Endothelial cell of umbilical vein (primary cell): ENCODE measurements around the gene DSCAML1. TPM values are rescaled to one million over a fixed set of nuclear protein-coding genes. Genes with fewer than 3 reads are reported as not detected.

ENCODE experiments used
- BruUV-seq: library from RNA; stranded (reverse); fragments of 400-500 nt; replicated peaks from 2 replicates; lab custom pipeline; 2021; lab: Mats Ljungman, UMichigan
- CTCF ChIA-PET: fragments of 300-600, 350-600 bp; sonication (Branson Sonifier 250); formaldehyde crosslinking; loops from one replicate; lab custom pipeline; 2021; ENCODE audit warnings: antibody characterized with exemption, inconsistent platforms; lab: Charles Lee
- POLR2A ChIA-PET: fragments of 300-600, 350-600 bp; sonication (Branson Sonifier 250); formaldehyde crosslinking; loops from one replicate; lab custom pipeline; 2021; ENCODE audit warnings: antibody characterized with exemption, inconsistent platforms; lab: Charles Lee
- DNase-seq: peaks from one replicate; pipeline ENCODE4 v3.0.0-alpha.2; 2011; ENCODE audit warnings: low read depth, low spot score
- FAIRE-seq: peaks from 2 replicates; lab custom pipeline; 2011; peaks lifted over from hg19 to GRCh38; lab: Jason Lieb, UNC
- H2AFZ ChIP-seq: 2 replicates; pipeline ENCODE4 v1.6.0; 2012; ENCODE audit warnings: low read depth, low read length, control low read depth, inconsistent platforms
- H3K27ac ChIP-seq: 2 replicates; pipeline ENCODE4 v1.5.1; 2011; ENCODE audit warnings: low read depth, mild to moderate bottlenecking, control low read depth, low read length, moderate library complexity; ENCODE audit not compliant: insufficient read depth
- H3K27me3 ChIP-seq, 2 experiments: 2 replicates each; pipeline versions ENCODE4 v1.6.0 to v1.6.1; 2011; ENCODE audit warnings: low read length in 2 of 2, mixed read lengths in 1 of 2; ENCODE audit not compliant: control insufficient read depth in 2 of 2, insufficient read depth in 2 of 2
- H3K36me3 ChIP-seq, 2 experiments: 2 replicates in 1 of 2; 3 replicates in 1 of 2; pipeline ENCODE4 v1.5.1; 2011; ENCODE audit warnings: low read length in 2 of 2, mild to moderate bottlenecking in 1 of 2, moderate library complexity in 1 of 2; ENCODE audit not compliant: control insufficient read depth in 2 of 2, insufficient read depth in 2 of 2; ENCODE audit errors: extremely low read depth in 1 of 2
- H3K4me1 ChIP-seq: 3 replicates; pipeline ENCODE4 v1.5.1; 2011; ENCODE audit warnings: mild to moderate bottlenecking, low read length; ENCODE audit not compliant: control insufficient read depth, insufficient read depth; ENCODE audit errors: extremely low read depth
- H3K4me2 ChIP-seq: 2 replicates; pipeline ENCODE4 v1.6.1; 2011; ENCODE audit warnings: low read length, control low read depth, mixed read lengths; ENCODE audit not compliant: insufficient read depth
- H3K4me3 ChIP-seq, 3 experiments: fragments of 200-600 bp in 1 of 3; sonication (generic), shearing (Covaris generic) in 1 of 3; replicated peaks in 1 of 3; 2 replicates each; pipeline ENCODE4 v1.5.1; 2011 to 2016; ENCODE audit warnings: control low read depth in 3 of 3, low read length in 3 of 3, mild to moderate bottlenecking in 2 of 3, inconsistent platforms in 1 of 3, low read depth in 1 of 3, moderate library complexity in 1 of 3; ENCODE audit not compliant: insufficient read depth in 1 of 3
- H3K79me2 ChIP-seq: 2 replicates; pipeline ENCODE4 v1.6.0; 2012; ENCODE audit warnings: low read length, inconsistent platforms; ENCODE audit not compliant: control insufficient read depth, insufficient read depth
- H3K9ac ChIP-seq: replicated peaks from 2 replicates; pipeline ENCODE3; 2011; ENCODE audit warnings: low read length, control low read depth; ENCODE audit not compliant: insufficient read depth; ENCODE audit errors: extremely low read depth
- H3K9me1 ChIP-seq: replicated peaks from 3 replicates; pipeline ENCODE4 v1.6.0; 2011; ENCODE audit warnings: mild to moderate bottlenecking, low read length; ENCODE audit not compliant: control insufficient read depth, insufficient read depth; ENCODE audit errors: extremely low read depth
- H3K9me3 ChIP-seq: replicated peaks from 2 replicates; pipeline ENCODE4 v1.5.1; 2012; ENCODE audit warnings: low read length, inconsistent platforms; ENCODE audit not compliant: control insufficient read depth, insufficient read depth
- H4K20me1 ChIP-seq: replicated peaks from 2 replicates; pipeline ENCODE3; 2011; ENCODE audit warnings: mild to moderate bottlenecking, low read length; ENCODE audit not compliant: control insufficient read depth, insufficient read depth; ENCODE audit errors: extremely low read depth
- EZH2 ChIP-seq: IDR thresholded peaks from 2 replicates; pipeline ENCODE4 v1.6.1; 2012; ENCODE audit warnings: borderline replicate concordance, low read depth, mild to moderate bottlenecking, moderate library complexity, low read length, inconsistent platforms; ENCODE audit not compliant: severe bottlenecking
- MYC ChIP-seq: IDR thresholded peaks from one replicate; pipeline ENCODE4 v1.6.1; 2011; ENCODE audit warnings: mild to moderate bottlenecking, low read depth, low read length
- POLR2A ChIP-seq: IDR thresholded peaks from 2 replicates; pipeline ENCODE4 v1.6.1; 2012; ENCODE audit warnings: low read depth, mild to moderate bottlenecking, control low read depth, low read length
- POLR2AphosphoS5 ChIP-seq: IDR thresholded peaks from 2 replicates; pipeline ENCODE4 v1.6.1; 2012; ENCODE audit warnings: low read depth, mild to moderate bottlenecking, control low read depth, low read length, moderate library complexity; ENCODE audit not compliant: insufficient read depth
- dilution Hi-C: fragments of 300-500 bp; cut with MboI; formaldehyde crosslinking; loops from one replicate; pipeline ENCODE4 v1.15.0; 2019; ENCODE audit warnings: low sequenced_read_pairs; ENCODE audit not compliant: extremely low pct_ligation_motif_present
- intact Hi-C: fragments of 100-400 bp; cut with micrococcal nuclease; formaldehyde crosslinking; loops from one replicate; pipeline ENCODE4 v1.10.0; 2022
- polyA plus RNA-seq, 4 experiments: library from polyadenylated mRNA; depleted of rRNA in 3 of 4; stranded (reverse) in 3 of 4; unstranded in 1 of 4; fragments of >200 nt; gene quantifications; 2 replicates each; pipeline versions ENCODE4 v1.2.1 to v1.2.3, GENCODE V29; 2011 to 2012; ENCODE audit warnings: missing spikeins in 1 of 4
- total RNA-seq: library from RNA; stranded (reverse); gene quantifications from 2 replicates; pipeline ENCODE4 v1.2.3, GENCODE V29; 2021
- TF ChIP-seq, protein P1 (sequence below): IDR thresholded peaks from 2 replicates; pipeline ENCODE4 v1.6.1; 2011; ENCODE audit not compliant: insufficient read depth, insufficient read length
- TF ChIP-seq, protein P2 (sequence below), 2 donors: IDR thresholded peaks; 1 replicate in 1 of 2; 2 replicates in 1 of 2; pipeline ENCODE4 v1.5.1; 2011; ENCODE audit warnings: low read length in 2 of 2, mild to moderate bottlenecking in 2 of 2, moderate library complexity in 2 of 2, control low read depth in 1 of 2, inconsistent platforms in 1 of 2, low read depth in 1 of 2; ENCODE audit not compliant: insufficient read depth in 1 of 2; ENCODE audit errors: extremely low read depth in 1 of 2

Gene DSCAML1
- total and polyA plus RNA-seq, 2 donors (not counting 3 experiments of a cell fraction or from before 2014, with no cell fraction given): not detected

DNA sequence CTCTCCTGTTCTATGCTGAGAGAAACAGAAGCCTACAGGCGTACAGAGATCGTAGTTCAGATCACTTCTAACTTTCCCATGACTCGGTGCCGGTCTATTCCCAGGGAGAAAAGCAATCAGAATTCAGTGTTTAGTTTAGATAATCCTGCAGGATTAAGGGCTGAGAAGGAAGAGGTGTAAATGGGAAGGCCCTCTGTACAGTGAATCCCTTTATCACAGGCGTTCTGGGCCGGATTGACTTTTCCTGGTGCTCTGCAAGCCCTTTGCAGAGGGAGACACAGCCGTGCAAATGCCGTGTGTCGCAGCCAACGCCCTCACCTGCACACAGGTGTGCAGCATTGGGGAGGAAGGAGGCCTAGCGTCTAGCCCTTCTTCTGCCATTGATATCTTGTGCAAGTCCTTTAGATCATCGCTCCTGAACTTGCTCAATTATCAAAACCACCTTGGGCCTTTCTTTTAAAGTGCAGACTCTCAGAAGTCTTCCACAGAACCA is 90.6 kb downstream of the DSCAML1 start:
- Histone ChIP-seq H2AFZ (no peak overlapping the region), H3K9me3 (no peaks in the 10 kb centered on the region), H3K4me1 (no peaks in the 10 kb centered on the region), H3K36me3 (no peaks in the 10 kb centered on the region), H3K9me1 (no peaks in the 10 kb centered on the region), H3K27ac (no peak overlapping the region), H4K20me1 (no peaks in the 10 kb centered on the region), H3K9ac (no peak overlapping the region), H3K79me2 (no peaks in the 10 kb centered on the region), H3K4me3 (no peak overlapping the region), H3K27me3 (peaks cover 0 to 3% of the 10 kb centered on the region in 2 experiments), H3K4me2 (no peak overlapping the region)
- TF ChIP-seq EZH2 (no peak), MYC (no peak), POLR2AphosphoS5 (no peak), POLR2A (no peak)
- TF ChIP-seq, protein P1, sequence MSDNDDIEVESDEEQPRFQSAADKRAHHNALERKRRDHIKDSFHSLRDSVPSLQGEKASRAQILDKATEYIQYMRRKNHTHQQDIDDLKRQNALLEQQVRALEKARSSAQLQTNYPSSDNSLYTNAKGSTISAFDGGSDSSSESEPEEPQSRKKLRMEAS: no peak
- TF ChIP-seq, protein P2, sequence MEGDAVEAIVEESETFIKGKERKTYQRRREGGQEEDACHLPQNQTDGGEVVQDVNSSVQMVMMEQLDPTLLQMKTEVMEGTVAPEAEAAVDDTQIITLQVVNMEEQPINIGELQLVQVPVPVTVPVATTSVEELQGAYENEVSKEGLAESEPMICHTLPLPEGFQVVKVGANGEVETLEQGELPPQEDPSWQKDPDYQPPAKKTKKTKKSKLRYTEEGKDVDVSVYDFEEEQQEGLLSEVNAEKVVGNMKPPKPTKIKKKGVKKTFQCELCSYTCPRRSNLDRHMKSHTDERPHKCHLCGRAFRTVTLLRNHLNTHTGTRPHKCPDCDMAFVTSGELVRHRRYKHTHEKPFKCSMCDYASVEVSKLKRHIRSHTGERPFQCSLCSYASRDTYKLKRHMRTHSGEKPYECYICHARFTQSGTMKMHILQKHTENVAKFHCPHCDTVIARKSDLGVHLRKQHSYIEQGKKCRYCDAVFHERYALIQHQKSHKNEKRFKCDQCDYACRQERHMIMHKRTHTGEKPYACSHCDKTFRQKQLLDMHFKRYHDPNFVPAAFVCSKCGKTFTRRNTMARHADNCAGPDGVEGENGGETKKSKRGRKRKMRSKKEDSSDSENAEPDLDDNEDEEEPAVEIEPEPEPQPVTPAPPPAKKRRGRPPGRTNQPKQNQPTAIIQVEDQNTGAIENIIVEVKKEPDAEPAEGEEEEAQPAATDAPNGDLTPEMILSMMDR (IDR thresholded peaks at IDR 0.05; ENCODE audit: extremely low read depth in 1 of 2, insufficient read depth in 1 of 2, low read depth in 1 of 2, low read length in 2 of 2): no peak
- CTCF ChIA-PET: interaction anchor here (1.1 kb wide), 1 partner anchor 10 kb away, joined by 3 read pairs; no protein-coding TSS in a partner anchor
- dilution Hi-C loops: no loop called here
- no TSS peak for BruUV-seq
- intact Hi-C loops: no loop called here
- FAIRE-seq: no peak
- no peak for DNase-seq
- POLR2A ChIA-PET: no interaction called here
